Measurements from ENCODE around the gene GBP7.

The GBP7 gene

DNA sequence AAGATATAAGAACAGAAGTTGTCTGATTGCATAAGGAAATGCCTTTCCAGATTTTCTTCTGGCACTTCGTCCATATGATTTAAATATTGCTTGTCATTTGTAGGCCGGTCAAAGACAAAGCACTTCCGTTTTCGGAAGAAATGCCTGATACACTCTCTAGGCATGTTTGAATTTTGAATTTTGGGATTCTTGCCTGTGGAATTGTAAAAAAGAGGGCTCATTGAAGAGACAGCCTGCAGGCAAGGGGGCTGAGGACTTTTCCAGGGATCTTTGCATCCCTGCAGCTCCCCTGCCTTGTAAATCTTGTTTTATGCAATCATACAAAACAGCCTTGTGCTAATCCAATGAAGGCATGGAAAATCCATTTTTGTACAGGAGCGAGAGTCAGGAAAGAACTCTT lies 15.5 kb upstream of the GBP7 start:
- H3K4me1 Mint-ChIP-seq: peaks cover 48% of the 10 kb centered on the region
- no peaks in the 10 kb centered on the region for H3K27me3 Mint-ChIP-seq
- ATAC-seq (no peak), DNase-seq (no peak)
- peak overlapping the region in 1 of 2 donors; percentile 24 for H3K27ac Mint-ChIP-seq
- H3K9me3 Mint-ChIP-seq: no peaks in the 10 kb centered on the region
- no peak overlapping the region for H3K4me3 Mint-ChIP-seq

DNA sequence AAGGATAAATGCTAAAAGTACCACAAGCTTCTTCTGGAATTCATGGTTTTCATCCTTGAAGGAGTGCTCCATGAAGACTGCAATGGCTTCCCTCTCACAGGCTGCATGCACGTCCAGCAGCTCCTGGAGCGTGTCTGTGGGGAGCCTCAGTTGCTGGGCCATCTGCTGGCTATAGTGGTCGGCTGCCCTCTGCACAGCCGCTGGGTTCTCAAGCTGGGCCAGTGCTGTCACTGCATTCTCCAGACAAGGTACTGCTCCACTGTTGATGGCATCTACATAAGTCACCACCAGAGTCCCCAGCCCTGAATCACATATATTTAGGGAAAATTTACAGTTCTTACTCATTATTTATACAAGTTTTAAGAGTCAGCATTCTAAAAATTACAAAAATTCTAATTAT lies 14.2 kb upstream of the GBP7 start:
- no peak for DNase-seq
- no peak overlapping the region for H3K27ac Mint-ChIP-seq
- peaks cover 35% of the 10 kb centered on the region for H3K4me1 Mint-ChIP-seq
- H3K4me3 Mint-ChIP-seq: no peak overlapping the region
- no peaks in the 10 kb centered on the region for H3K27me3 Mint-ChIP-seq
- no peaks in the 10 kb centered on the region for H3K9me3 Mint-ChIP-seq
- ATAC-seq: no peak

DNA sequence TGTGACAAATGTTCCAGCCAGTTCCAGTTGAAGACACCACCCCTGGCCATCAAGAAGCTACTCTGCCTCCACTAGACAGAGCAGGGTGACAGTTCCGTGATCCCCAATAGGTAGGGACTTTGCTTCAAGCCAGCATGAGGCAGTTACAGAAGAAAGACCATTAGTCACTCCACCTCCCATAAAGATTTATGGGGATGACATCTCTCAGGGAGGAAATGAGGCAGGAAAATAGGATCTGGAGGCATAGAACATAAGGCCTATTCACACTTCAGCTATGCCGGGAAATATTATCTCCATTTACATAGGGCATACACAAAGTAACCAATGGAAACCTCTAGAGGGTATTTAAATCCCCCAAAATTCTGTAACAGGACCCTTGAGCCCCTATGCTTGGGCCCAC lies 3.5 kb upstream of the GBP7 start:
- peaks cover 5% of the 10 kb centered on the region for H3K4me1 Mint-ChIP-seq
- H3K27ac Mint-ChIP-seq: no peak overlapping the region
- no peak overlapping the region for H3K4me3 Mint-ChIP-seq
- H3K27me3 Mint-ChIP-seq: no peaks in the 10 kb centered on the region
- no peak for DNase-seq
- ATAC-seq: no peak
- peaks cover 0 to 6% of the 10 kb centered on the region in 2 donors for H3K9me3 Mint-ChIP-seq

DNA sequence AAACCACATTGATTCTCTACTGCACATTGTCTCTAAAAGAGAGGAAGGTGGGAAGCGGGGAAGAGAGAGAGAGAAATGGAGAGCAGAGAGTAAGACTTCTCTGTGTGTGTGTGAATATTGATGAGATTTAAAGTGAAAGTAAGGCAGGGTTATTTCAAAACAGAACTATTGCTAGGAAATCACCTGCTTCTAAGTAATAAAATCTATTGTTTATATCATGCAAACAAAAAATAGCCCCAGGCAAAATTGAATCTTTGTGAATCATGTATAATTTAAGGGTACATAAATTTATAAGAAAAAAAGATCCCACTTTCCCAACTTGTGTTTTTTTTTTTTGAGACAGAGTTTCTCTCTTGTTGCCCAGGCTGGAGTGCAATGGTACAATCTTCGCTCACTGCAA lies 1.2 kb upstream of the GBP7 start:
- H3K9me3 Mint-ChIP-seq: no peaks in the 10 kb centered on the region
- no peak for ATAC-seq
- H3K27me3 Mint-ChIP-seq: no peaks in the 10 kb centered on the region
- peaks cover 5% of the 10 kb centered on the region for H3K4me1 Mint-ChIP-seq
- DNase-seq: no peak
- H3K27ac Mint-ChIP-seq: peak overlapping the region; percentile 1 to 79
- H3K4me3 Mint-ChIP-seq: peak overlapping the region in 1 of 2 donors; percentile 53

DNA sequence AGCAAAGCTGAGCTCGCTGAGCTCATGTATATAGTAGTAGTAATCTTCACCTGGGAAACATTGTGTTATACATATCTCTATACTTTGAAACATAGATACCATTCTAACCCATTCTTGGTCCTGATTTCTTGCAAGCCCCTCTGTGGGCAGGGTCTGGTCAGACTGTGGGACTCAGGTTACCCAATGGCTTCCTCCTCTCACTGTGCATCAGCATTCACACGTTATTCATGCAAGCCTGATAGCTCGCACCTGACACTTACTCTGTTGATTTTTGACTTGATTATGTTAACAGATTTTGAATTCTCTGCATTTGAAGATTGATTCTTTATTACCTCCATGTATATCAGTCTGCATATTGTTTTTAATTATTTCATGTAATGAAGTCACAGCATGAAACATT lies 1.3 kb downstream of the GBP7 start:
- Mint-ChIP-seq H3K9me3 (peaks cover 9 to 14% of the 10 kb centered on the region in 2 donors), H3K4me1 (peaks cover 12% of the 10 kb centered on the region), H3K27me3 (no peaks in the 10 kb centered on the region), H3K27ac (no peak overlapping the region), H3K4me3 (no peak overlapping the region)
- ATAC-seq (no peak), DNase-seq (no peak)

DNA sequence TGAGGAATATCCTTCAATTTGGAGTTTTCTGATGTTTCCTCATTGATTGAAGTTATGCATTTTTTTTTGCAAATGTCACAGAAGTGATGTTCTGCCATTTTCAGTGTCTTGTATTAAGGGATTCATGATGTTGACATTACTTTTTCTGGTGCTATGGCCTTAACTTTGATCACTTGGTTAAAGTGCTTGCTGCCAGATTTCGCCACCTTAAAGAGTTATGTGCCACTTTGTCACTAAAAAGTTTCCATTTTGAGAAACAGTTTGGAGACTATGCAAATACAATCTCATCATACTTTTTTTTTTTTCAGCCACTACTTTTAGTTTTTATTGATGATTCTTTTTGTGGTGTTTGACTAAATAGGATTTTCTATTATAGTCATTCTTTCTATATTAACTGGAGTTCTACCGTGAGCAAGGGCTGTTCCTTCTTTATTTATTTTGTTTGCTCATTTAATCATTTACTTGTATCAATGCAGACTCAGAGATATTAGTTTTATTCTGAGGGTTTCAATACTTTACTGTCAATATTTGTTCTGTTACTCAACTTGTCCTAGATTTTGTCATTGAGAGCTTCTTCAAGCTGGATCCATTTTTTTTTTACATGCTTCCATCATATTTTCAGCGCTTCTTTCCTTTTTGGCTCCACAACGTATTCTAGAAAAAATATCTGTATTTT lies 3.2 kb downstream of the GBP7 start:
- Mint-ChIP-seq H3K4me1 (peaks cover 12% of the 10 kb centered on the region), H3K4me3 (no peak overlapping the region), H3K27me3 (no peaks in the 10 kb centered on the region), H3K27ac (no peak overlapping the region), H3K9me3 (peaks cover 9 to 14% of the 10 kb centered on the region in 2 donors)
- DNase-seq (no peak), ATAC-seq (no peak)

DNA sequence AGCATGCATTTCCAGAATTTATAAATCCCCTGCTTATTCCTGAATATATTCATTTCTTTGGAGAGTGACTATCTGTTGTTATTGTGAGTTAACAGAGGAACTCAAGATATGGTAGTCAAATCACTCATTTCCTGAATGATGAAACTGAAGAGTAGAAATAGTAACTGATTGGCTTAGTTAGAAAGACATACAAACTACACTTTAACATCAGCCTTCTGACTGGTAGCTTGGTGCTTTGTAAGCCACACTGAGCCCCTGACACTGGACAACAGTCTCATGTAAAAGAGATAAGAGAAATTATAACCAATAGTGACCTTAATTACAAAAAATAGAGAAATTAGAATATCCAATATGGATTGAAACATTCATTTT lies 4.8 kb downstream of the GBP7 start:
- Mint-ChIP-seq H3K4me3 (peak overlapping the region in 1 of 2 donors; percentile 31), H3K27me3 (no peaks in the 10 kb centered on the region), H3K27ac (peak overlapping the region; percentile 94 to 99), H3K4me1 (peaks cover 7% of the 10 kb centered on the region), H3K9me3 (peaks cover 9 to 14% of the 10 kb centered on the region in 2 donors)
- ATAC-seq (peak; percentile 89), DNase-seq (peak in 1 of 2 donors; percentile 16)

DNA sequence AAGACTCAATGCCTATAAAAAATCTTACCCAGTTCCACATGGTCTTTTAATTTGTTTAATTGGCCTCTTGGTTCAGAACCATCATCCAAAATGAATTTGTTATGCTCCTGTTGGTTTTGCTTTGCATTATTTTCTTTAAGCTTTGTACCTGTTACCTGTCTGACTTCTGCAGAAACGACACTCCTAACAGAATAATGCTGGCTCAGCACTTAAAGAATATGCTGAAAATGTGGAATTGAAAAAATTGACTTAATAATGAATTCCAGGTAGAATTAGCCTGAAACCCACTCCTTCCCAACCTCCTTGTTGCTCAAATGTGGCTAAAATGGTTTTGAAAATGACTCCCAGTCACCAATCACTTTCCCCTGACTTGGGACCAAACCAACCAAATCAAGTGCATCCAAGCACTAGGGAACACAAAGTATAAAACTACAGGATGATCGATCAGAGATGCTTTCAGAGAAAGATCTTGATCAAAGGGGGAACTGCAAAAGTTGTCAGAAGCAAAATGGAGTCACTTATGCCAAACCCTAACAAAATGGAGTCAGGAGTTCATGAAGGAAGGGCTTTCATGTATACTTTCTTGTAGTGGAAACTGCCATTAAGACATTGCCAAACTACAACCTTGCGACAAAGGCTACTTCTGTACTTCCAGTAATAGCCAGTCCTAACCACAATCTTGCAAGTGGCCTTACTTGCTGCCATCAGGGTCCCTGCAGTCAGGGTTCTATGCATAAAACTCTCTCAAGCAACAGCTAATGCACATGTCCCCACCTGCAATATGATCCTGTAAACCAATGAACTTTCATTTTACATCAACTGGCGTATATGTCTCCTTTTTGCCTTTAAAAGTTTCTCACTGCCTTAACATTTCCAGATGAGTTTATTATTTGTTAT lies 5.4 kb downstream of the GBP7 start:
- Mint-ChIP-seq H3K4me3 (peak overlapping the region in 1 of 2 donors; percentile 31), H3K27ac (peak overlapping the region; percentile 94 to 99), H3K4me1 (peaks cover 7% of the 10 kb centered on the region), H3K27me3 (no peaks in the 10 kb centered on the region), H3K9me3 (peaks cover 9 to 14% of the 10 kb centered on the region in 2 donors)
- no peak for DNase-seq
- ATAC-seq: peak; percentile 56

DNA sequence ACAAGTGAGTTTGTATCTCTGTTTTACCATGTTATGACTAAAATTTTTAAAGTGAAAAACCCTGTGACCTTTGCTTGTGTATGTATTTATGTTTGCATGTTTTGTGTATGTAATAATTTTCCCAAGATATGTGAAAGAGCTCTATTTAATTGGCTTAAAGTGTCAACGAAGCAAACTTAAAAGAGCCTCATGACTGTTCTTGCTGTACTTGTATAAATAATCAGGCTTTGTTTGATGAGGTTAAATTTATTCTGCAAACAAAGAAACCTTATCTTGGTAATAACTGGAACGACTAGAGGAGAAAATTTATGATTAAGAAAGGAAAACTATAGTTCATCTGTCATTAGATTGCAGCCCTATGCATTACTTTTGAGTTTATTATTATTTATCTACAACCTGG lies 6.6 kb downstream of the GBP7 start:
- Mint-ChIP-seq H3K27me3 (no peaks in the 10 kb centered on the region), H3K9me3 (peaks cover 9 to 14% of the 10 kb centered on the region in 2 donors), H3K4me1 (peaks cover 7% of the 10 kb centered on the region), H3K27ac (no peak overlapping the region), H3K4me3 (no peak overlapping the region)
- ATAC-seq (no peak), DNase-seq (no peak)

DNA sequence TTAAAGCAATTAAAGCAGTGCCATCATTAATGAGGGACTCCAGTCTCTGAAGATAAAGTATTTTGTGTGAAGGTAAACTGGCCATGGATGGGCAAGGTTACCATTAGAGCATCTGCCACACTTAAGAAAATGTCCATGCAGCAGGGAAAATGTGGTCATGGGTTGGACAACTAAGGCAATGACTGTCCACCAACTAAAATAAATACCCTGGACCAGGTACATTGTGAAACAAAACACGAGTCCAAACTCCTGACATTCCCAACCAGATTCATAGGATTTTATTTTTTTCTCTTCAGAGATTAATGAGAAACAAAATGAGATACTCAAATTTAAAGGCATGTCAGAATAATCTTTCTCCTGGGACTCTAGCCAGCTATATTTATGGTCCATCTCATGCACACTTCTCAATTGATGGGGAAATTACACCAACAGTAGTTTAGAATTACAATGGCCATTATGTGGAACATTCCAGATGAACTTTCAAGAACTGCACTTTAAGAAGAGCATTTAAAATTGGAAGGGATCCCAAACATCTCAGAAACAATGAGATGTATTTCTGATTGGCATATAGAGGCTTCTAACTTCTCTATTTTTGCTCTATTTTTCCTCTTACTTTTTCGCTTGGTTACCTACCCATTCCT lies 8.1 kb downstream of the GBP7 start:
- H3K27ac Mint-ChIP-seq: peak overlapping the region in 1 of 2 donors; percentile 48
- DNase-seq (no peak), ATAC-seq (no peak)
- H3K9me3 Mint-ChIP-seq: peaks cover 9 to 14% of the 10 kb centered on the region in 2 donors
- H3K4me3 Mint-ChIP-seq: no peak overlapping the region
- H3K27me3 Mint-ChIP-seq: no peaks in the 10 kb centered on the region
- H3K4me1 Mint-ChIP-seq: peaks cover 7% of the 10 kb centered on the region

DNA sequence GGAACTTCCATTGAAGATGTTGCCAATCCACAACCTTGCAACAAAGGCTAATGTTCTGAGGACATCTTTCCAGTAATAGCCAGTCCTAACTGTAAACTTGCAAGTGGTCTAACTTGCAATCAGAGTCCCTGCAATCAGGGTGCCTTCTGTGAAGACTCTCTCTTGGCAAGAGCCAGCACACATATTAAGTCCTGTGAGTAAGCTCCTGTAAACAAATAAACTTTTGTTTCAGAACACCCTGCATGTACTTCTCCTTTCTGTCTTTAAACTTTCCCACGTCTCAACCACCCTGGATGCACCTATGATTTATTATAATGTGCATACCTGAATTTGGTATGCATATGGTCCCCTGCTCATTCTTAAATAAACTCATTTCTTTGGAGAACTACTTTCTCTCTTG lies 9.1 kb downstream of the GBP7 start:
- no peak for ATAC-seq

DNA sequence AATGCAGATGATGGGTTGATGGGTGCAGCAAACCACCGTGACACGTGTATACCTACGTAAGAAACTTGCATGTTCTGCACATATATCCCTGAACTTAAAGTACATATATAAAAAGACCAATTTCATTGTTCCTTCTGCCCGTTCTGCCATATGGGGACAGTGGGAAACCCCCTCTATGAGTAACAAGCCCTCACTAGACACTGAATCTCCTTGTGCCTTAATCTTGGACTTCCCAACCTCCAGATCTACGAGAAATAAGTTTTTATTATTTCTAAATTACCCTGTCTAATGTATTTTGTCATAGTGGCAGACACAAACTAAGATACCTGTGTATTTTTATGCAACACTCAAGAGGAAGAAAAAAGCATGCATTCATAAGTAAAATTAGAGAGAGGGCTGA lies 10.0 kb downstream of the GBP7 start:
- DNase-seq (no peak), ATAC-seq (no peak)
- Mint-ChIP-seq H3K4me1 (peaks cover 2% of the 10 kb centered on the region), H3K4me3 (no peak overlapping the region), H3K27ac (no peak overlapping the region), H3K9me3 (peaks cover 14 to 27% of the 10 kb centered on the region in 2 donors), H3K27me3 (no peaks in the 10 kb centered on the region)

More for the DNA sequence above, 9.1 kb downstream of the GBP7 start:
- Mint-ChIP-seq H3K4me3 (no peak overlapping the region), H3K4me1 (peaks cover 7% of the 10 kb centered on the region), H3K27ac (no peak overlapping the region), H3K27me3 (no peaks in the 10 kb centered on the region), H3K9me3 (peaks cover 10 to 23% of the 10 kb centered on the region in 2 donors)
- DNase-seq: no peak

DNA sequence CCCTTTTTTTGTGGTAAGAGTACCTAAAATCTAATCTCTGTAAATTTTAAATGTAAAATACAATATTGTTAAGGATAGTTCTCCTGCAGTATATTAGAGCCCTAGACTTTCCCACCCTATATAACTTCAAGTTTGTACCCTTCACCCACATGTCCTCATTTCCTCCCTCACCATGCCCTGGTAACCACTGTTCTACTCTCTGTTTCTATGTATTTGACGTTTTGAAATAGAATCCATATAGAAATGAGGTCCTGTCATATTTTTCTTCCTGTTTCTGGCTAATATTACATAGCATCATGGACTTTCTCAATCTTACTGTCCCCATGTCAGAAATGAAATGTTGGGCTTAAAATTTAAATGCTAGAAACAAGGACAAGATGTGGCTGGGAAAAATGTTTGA lies 24.8 kb downstream of the GBP7 start:
- ATAC-seq (no peak), DNase-seq (no peak)
- no peak overlapping the region for H3K27ac Mint-ChIP-seq
- H3K9me3 Mint-ChIP-seq: peaks cover 6 to 8% of the 10 kb centered on the region in 2 donors
- H3K4me3 Mint-ChIP-seq: no peak overlapping the region
- peaks cover 3% of the 10 kb centered on the region for H3K4me1 Mint-ChIP-seq
- H3K27me3 Mint-ChIP-seq: peaks cover 13% of the 10 kb centered on the region

DNA sequence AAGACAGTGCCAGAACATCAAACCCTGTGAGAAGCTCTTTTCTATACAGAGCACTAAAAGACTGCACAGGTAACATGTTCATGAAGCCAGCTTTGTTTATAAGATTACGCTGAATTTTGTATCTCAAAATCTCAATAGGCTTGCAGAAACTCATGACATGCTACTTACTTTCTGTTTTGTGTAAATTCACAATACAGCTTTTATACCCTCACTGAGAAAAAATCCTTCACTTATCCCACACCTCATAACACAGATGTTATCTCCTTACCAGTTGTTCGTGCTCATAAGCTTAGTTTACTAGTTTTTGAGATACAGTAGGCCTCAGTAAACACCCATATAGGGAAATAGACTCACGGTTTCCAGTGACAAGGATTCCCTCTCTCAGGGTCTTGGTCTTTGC lies 25.8 kb downstream of the GBP7 start:
- DNase-seq: no peak
- H3K4me3 Mint-ChIP-seq: no peak overlapping the region
- no peak for ATAC-seq
- H3K9me3 Mint-ChIP-seq: no peaks in the 10 kb centered on the region
- H3K4me1 Mint-ChIP-seq: peaks cover 6% of the 10 kb centered on the region
- H3K27ac Mint-ChIP-seq: no peak overlapping the region
- peaks cover 13% of the 10 kb centered on the region for H3K27me3 Mint-ChIP-seq

DNA sequence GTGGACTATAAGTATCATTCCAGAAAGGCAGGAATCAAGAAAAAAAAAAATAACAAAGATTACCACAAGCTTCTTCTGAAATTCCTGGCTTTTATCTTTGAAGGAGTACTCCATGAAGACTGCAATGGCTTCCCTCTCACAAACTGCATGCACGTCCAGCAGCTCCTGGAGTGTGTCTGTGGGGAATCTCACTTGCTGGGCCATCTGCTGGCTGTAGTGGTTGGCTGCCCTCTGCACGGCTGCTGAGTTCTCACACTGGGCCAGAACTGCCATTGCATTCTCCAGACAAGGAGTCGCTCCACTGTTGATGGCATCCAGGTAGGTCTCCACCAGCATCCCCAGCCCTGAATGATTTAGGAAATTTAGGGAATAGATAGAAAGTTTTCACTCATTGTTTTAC lies 26.6 kb downstream of the GBP7 start:
- Mint-ChIP-seq H3K4me1 (peaks cover 6% of the 10 kb centered on the region), H3K27ac (no peak overlapping the region), H3K4me3 (no peak overlapping the region), H3K9me3 (no peaks in the 10 kb centered on the region), H3K27me3 (peaks cover 13% of the 10 kb centered on the region)
- no peak for ATAC-seq
- no peak for DNase-seq

All from stimulated activated naive CD8-positive, alpha-beta T cell treated with anti-CD3 and anti-CD28 coated beads, Interleukin-15, amount 100 ng/mL, for 72 hours (primary cell).